ENCODE results near the gene CHRND.

CHRND gene

GRCh38 chr2:232504438-232504837 is 21.5 kb upstream of the CHRND start:
- no peak for DNase-seq

- no peak for DNase-seq
Observed at GRCh38 chr2:232505856-232506255, 20.1 kb upstream of the CHRND start.

DNA sequence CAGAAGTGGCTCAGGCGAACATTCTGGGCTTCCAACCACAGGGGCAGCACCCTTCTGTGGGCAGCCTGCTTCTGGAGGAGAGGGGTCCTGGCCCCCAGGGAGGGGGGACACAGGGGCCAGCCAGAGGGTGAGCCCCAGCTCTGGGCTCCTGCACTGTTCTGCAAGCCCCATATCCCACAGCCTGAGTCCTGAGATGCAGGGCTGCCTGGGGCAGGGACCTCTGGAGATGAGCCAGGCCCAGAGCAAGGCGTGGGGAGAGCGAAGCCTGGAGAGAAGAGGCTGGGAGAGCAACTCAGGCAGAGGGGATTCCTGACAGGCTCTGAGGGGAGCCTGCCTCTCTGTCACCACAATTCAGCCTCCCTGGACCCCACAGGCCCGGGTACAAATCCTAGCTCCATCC is 19.3 kb upstream of the CHRND start:
- DNase-seq, result no peak

GRCh38 chr2:232508251-232508650 is 17.7 kb upstream of the CHRND start:
- no peak for DNase-seq

GRCh38 chr2:232511336-232511890 is 14.5 kb upstream of the CHRND start:
- DNase-seq, result no peak

DNA sequence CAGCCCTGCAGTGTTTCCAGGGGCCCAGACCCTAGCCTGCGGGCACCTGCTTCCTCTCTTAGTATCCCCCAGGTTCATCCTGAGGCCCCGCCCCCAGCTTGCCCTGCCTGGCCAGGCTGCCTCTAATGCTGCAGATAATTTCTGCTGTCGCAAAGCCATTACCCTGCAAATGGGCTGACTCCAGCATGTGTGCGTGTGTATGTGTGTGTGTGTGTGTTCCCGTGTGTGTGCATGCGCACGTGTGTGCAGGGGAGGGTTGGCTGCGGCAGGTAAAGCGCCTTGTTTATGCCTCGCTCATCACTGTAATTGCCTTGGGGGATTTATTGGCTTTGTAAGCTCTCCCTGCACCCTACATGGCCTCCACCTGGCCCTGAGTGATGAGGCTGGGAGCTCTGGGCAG is 13.4 kb upstream of the CHRND start:
- no peak for DNase-seq

GRCh38 chr2:232513353-232513752 is 12.6 kb upstream of the CHRND start:
- DNase-seq, result no peak

DNA sequence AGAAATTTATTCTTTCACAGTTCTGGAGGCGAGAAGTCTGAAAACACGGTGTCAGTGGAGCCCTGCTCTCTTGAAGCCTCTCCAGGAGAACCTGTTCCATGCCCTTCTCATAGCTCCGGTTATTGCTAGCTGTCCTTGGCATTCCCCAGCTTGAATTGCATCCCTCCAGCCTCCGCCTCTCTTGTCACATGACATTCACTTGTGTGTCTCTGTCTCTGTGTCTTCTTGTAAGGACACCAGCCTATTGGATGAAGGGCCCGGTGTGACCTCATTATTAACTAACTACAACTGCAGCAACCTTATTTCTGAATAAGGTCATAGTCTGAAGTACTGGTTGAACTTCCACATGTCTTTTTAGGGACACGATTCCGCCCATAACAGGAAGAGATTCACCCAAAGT is 10.3 kb upstream of the CHRND start:
- no peak for DNase-seq

- no peak for DNase-seq
Observed at GRCh38 chr2:232516551-232516950, 9.4 kb upstream of the CHRND start.

GRCh38 chr2:232518844-232519243 is 7.1 kb upstream of the CHRND start:
- DNase-seq, result no peak

GRCh38 chr2:232519581-232520438 is 6.2 kb upstream of the CHRND start, which contains the start of gene PRSS56:
TSS of gene PRSS56 (plus strand) at chr2:232520388. CDS start at chr2:232520599, 211 bp downstream.
- no peak for DNase-seq

DNA sequence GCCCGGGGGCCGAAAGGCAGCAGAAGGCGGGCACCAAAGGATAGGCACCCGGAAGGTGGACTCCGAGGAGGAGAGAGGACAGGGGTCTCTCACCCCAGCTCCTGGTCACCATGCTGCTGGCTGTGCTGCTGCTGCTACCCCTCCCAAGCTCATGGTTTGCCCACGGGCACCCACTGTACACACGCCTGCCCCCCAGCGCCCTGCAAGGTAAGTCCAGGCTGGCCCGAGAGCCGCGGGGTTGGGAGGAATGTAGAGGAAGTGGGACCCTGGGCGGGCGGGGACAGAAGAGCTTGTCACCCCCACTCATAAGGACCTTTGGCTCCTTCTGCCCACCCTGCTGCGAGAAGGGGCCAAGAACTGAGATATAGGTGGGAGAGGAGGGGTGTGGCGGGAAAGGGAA is 5.5 kb upstream of the CHRND start:
- DNase-seq, result no peak

GRCh38 chr2:232521098-232521497 is 4.9 kb upstream of the CHRND start:
- no peak for DNase-seq

GRCh38 chr2:232521959-232522622 is 3.9 kb upstream of the CHRND start:
- DNase-seq, result peak; percentile 78

DNA sequence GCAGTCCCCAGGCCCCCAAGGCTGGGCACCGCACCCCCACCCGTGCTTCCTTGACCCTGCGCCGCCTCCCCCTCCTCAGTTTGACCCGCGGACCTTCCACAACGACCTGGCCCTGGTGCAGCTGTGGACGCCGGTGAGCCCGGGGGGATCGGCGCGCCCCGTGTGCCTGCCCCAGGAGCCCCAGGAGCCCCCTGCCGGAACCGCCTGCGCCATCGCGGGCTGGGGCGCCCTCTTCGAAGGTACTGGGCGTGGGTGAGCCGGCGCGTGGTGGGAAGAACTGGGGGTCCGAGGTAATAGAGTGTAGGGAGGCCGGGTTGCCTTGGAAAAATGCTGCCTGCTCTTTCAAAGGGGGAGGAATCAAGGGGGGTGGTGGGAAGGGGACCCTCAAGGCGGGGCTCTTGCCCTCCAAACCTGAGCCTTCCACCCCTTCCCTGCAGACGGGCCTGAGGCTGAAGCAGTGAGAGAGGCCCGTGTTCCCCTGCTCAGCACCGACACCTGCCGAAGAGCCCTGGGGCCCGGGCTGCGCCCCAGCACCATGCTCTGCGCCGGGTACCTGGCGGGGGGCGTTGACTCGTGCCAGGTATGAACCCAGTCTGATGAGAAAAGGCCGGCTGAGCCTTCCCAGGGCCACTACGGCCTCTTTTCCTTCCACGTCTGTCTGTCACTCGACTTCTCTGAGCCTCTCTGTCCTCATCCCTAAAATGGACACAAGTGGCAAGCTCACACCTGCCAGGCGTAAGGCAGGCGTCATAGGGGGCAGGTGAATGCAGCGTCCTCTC is 3.1 kb upstream of the CHRND start:
- DNase-seq, result no peak

- DNase-seq, result no peak
Observed at GRCh38 chr2:232523402-232523681, 2.6 kb upstream of the CHRND start.

- DNase-seq, result peak; percentile 34
Observed at GRCh38 chr2:232523682-232524597, 2.0 kb upstream of the CHRND start.

DNA sequence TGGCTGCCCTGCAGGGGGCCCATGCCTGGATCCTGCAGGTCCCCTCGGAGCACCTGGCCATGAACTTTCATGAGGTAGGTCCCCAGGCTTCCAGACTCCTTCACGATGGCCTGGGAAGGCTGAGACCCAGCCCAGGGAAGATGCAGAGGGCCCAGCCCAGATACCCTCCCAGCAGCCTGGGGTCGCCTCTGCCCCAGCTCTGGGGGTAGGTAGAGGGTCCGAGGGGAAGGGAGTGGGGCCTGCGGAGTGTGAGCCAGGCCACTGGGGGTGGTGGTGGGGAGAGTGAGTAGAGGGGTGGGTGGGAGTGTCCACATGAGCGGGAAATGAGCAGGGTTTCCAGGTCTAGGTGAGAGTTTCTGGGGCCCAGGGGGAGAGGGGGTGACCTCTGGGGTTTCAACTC is 1.2 kb upstream of the CHRND start:
- no peak for DNase-seq

- DNase-seq, result no peak
Observed at GRCh38 chr2:232525199-232525598, 761 bp upstream of the CHRND start.

DNA sequence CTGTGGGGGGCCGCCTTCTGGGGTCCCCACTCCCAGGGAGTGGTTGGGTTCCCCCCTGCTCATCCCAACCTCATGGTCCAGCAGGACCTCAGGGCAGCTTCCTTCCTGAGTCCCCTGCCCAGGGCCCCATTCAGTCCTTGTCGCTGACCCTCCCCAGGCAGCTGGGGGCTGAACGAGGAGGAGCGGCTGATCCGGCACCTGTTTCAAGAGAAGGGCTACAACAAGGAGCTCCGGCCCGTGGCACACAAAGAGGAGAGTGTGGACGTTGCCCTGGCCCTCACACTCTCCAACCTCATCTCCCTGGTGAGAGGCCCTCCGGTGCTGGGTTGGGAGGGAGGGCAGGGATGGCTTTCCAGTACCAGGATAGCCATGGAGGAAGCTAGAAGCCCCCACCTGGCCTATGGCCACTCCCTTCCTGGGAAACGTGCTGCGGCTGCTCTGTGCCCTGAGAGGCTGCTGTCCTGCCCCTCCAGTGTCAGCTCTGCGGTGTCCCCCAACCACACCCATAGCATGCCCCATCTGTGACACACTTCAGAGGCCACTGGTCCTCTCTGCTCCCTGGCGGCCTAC is 497 bp downstream of the CHRND start:
- DNase-seq, result no peak

GRCh38 chr2:232527905-232528470 is 2.0 kb downstream of the CHRND start:
- no peak for DNase-seq
